KOPT-K1 (cell line): Measurements from ENCODE around the gene PHYH.

Experiments used
- H3K27ac ChIP-seq: fragments of 200-600 bp; sonication (generic); 2 replicates; pipeline ENCODE4 v1.5.1; 2016; ENCODE audit warnings: antibody characterized with exemption, mild to moderate bottlenecking, low read depth, low read length; ENCODE audit not compliant: poor library complexity, severe bottlenecking
- H3K36me3 ChIP-seq: fragments of 200-600 bp; sonication (generic); 2 replicates; pipeline ENCODE4 v1.5.1; 2017; ENCODE audit warnings: antibody characterized with exemption, mild to moderate bottlenecking, low read length, moderate library complexity; ENCODE audit not compliant: insufficient read depth
- H3K9me3 ChIP-seq: fragments of 200-600 bp; sonication (generic); 2 replicates; pipeline ENCODE4 v1.5.1; 2017; ENCODE audit warnings: antibody characterized with exemption, low read length, mild to moderate bottlenecking; ENCODE audit not compliant: insufficient read depth, poor library complexity, severe bottlenecking

Gene PHYH

GRCh38 chr10:13231808-13232207 is 68.1 kb downstream of the PHYH start:
- Histone ChIP-seq H3K27ac (no peak overlapping the region), H3K9me3 (no peaks in the 10 kb centered on the region), H3K36me3 (no peaks in the 10 kb centered on the region)

- no peak overlapping the region for H3K27ac ChIP-seq
- H3K9me3 ChIP-seq, result no peaks in the 10 kb centered on the region
- H3K36me3 ChIP-seq, result no peaks in the 10 kb centered on the region
Measured at GRCh38 chr10:13231190-13231589, 68.7 kb downstream of the PHYH start.
